Mesodermal cell (in vitro differentiated cells): ENCODE measurements around the gene MATK. TPM values are rescaled to one million over a fixed set of nuclear protein-coding genes. Genes with fewer than 3 reads are reported as not detected.
A peak's percentile ranks its signal among the peaks of the same experiment; 100 is the strongest.

Experiments used
- H3K27ac ChIP-seq: 2 replicates; pipeline ENCODE4 v1.7.0; 2013; ENCODE audit warnings: mild to moderate bottlenecking, low read depth, low read length, moderate library complexity; ENCODE audit not compliant: severe bottlenecking
- H3K36me3 ChIP-seq: 2 replicates; pipeline ENCODE4 v1.7.1; 2013; ENCODE audit warnings: mild to moderate bottlenecking, low read length, moderate library complexity; ENCODE audit not compliant: control insufficient read depth, insufficient read depth
- H3K4me1 ChIP-seq: one replicate; pipeline ENCODE4 v1.7.1; 2013; ENCODE audit warnings: mild to moderate bottlenecking, low read length; ENCODE audit not compliant: insufficient read depth, control insufficient read depth, poor library complexity, severe bottlenecking
- H3K4me3 ChIP-seq: 2 replicates; pipeline ENCODE4 v1.7.0; 2013; ENCODE audit warnings: low read length, control low read depth, mild to moderate bottlenecking; ENCODE audit not compliant: insufficient read depth, poor library complexity, severe bottlenecking; ENCODE audit errors: extremely low read depth
- H3K9me3 ChIP-seq: 2 replicates; pipeline ENCODE4 v1.7.1; 2013; ENCODE audit warnings: mild to moderate bottlenecking, low read length, moderate library complexity; ENCODE audit not compliant: control insufficient read depth
- WGBS, 2 experiments: methylation state at CpG; one replicate each; pipeline ENCODE4 v1.1.5; 2013; ENCODE audit warnings: missing lambda C conversion rate in 2 of 2; ENCODE audit not compliant: insufficient coverage in 2 of 2; 5-methylcytosine and 5-hydroxymethylcytosine counted together
- polyA plus RNA-seq, 2 experiments: library from polyadenylated mRNA; stranded (reverse); fragments of 50-300 nt; gene quantifications; one replicate each; pipeline ENCODE4 v1.2.3, GENCODE V29; 2013

Gene MATK
- not detected for polyA plus RNA-seq (2013, experiment 1 of 2)
- polyA plus RNA-seq (2013, experiment 2 of 2), result not detected

- peak within 1 kb of the TSS; percentile 38 for H3K4me3 ChIP-seq
These were observed at the start of gene MATK for GRCh38 chr19:3785938-3786824. Gene MATK (minus strand): TSS chr19:3786381. CDS start chr19:3785135, 1,246 bp downstream.

GRCh38 chr19:3835055-3835435, 48.9 kb upstream of the MATK start:
- H3K9me3 ChIP-seq, result peaks cover 6% of the 10 kb centered on the region
- H3K4me3 ChIP-seq, result no peak overlapping the region
- no peaks in the 10 kb centered on the region for H3K36me3 ChIP-seq
- 89 to 100% methylated on average over 4 of the region's 9 CpGs for WGBS, 2 experiments
- no peaks in the 10 kb centered on the region for H3K4me1 ChIP-seq
- no peak overlapping the region for H3K27ac ChIP-seq

More at GRCh38 chr19:3785938-3786824, at the start of gene MATK:
- no peak within 1 kb of the TSS for H3K27ac ChIP-seq
- H3K4me1 ChIP-seq, result peaks cover 3% of the 10 kb centered on the region
- WGBS, 2 experiments, result 9 to 16% methylated on average over 44 to 66 of the region's 101 CpGs
- H3K36me3 ChIP-seq, result no peaks in the 10 kb centered on the region
- peaks cover 15% of the 10 kb centered on the region for H3K9me3 ChIP-seq

- Histone ChIP-seq H3K9me3 (peaks cover 6% of the 10 kb centered on the region), H3K27ac (no peak overlapping the region), H3K36me3 (no peaks in the 10 kb centered on the region), H3K4me1 (no peaks in the 10 kb centered on the region), H3K4me3 (no peak overlapping the region)
- WGBS, 2 experiments, result 91 to 95% methylated on average over 24 to 32 of the region's 35 CpGs
These were observed 48.3 kb upstream of the MATK start for GRCh38 chr19:3834349-3835054.

- Histone ChIP-seq H3K27ac (no peak overlapping the region), H3K9me3 (peaks cover 6% of the 10 kb centered on the region), H3K4me3 (no peak overlapping the region), H3K4me1 (no peaks in the 10 kb centered on the region), H3K36me3 (no peaks in the 10 kb centered on the region)
- WGBS, 2 experiments, result 86 to 87% methylated on average over 21 to 28 of the region's 34 CpGs
These were observed 47.6 kb upstream of the MATK start for GRCh38 chr19:3833578-3834348.

- no peaks in the 10 kb centered on the region for H3K4me1 ChIP-seq
- H3K9me3 ChIP-seq, result no peaks in the 10 kb centered on the region
- no peaks in the 10 kb centered on the region for H3K36me3 ChIP-seq
- H3K4me3 ChIP-seq, result no peak overlapping the region
- 100% methylated on average over 3 of the region's 6 CpGs; no CpG with 5 or more reads in 1 of the 2 experiments for WGBS, 2 experiments
- H3K27ac ChIP-seq, result no peak overlapping the region
These were observed 45.8 kb upstream of the MATK start for GRCh38 chr19:3832001-3832400.

GRCh38 chr19:3831601-3832000, 45.4 kb upstream of the MATK start:
- no peak overlapping the region for H3K4me3 ChIP-seq
- 86 to 95% methylated on average over 14 to 17 of the region's 19 CpGs for WGBS, 2 experiments
- H3K27ac ChIP-seq, result no peak overlapping the region
- no peaks in the 10 kb centered on the region for H3K36me3 ChIP-seq
- no peaks in the 10 kb centered on the region for H3K4me1 ChIP-seq
- no peaks in the 10 kb centered on the region for H3K9me3 ChIP-seq

GRCh38 chr19:3830621-3831589, 44.7 kb upstream of the MATK start:
- no peaks in the 10 kb centered on the region for H3K4me1 ChIP-seq
- 88 to 90% methylated on average over 41 to 44 of the region's 45 CpGs for WGBS, 2 experiments
- no peak overlapping the region for H3K27ac ChIP-seq
- no peaks in the 10 kb centered on the region for H3K9me3 ChIP-seq
- H3K36me3 ChIP-seq, result no peaks in the 10 kb centered on the region
- H3K4me3 ChIP-seq, result no peak overlapping the region

- Histone ChIP-seq H3K9me3 (no peaks in the 10 kb centered on the region), H3K36me3 (no peaks in the 10 kb centered on the region), H3K27ac (no peak overlapping the region), H3K4me3 (no peak overlapping the region), H3K4me1 (no peaks in the 10 kb centered on the region)
- 96 to 97% methylated on average over 21 to 24 of the region's 26 CpGs for WGBS, 2 experiments
These were observed 41.1 kb upstream of the MATK start for GRCh38 chr19:3827306-3827705.

GRCh38 chr19:3826163-3826562, 40.0 kb upstream of the MATK start:
- Histone ChIP-seq H3K4me3 (no peak overlapping the region), H3K9me3 (no peaks in the 10 kb centered on the region), H3K4me1 (no peaks in the 10 kb centered on the region), H3K36me3 (no peaks in the 10 kb centered on the region), H3K27ac (no peak overlapping the region)
- 84 to 85% methylated on average over 10 to 11 of the region's 12 CpGs for WGBS, 2 experiments
